Raji (cell line): Measurements from ENCODE around the gene TSPAN11.

Experiments
- POLR2A ChIP-seq: IDR thresholded peaks from 2 replicates; pipeline ENCODE4 v1.6.1; 2011; ENCODE audit warnings: low read depth, low read length, control low read depth; ENCODE audit not compliant: insufficient read depth

Gene TSPAN11

GRCh38 chr12:31006416-31007152 lies 80.0 kb downstream of the TSPAN11 start:
- TF ChIP-seq POLR2A = no peak

DNA sequence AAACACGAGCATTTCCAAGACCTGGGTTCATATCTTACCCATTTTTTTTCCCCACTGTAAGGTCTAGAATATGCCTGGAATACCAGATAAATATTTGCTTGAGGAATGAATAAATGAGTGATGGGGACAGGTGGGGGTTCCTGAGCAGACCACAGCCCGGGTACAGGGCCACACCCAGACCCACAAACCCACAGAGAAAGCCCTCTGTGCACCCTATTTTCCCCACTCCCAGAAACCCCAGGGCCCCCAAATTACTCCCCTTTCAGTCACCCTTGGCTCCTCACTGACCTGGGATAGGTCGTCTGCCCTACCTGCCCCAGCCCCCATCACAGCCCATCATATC lies 80.6 kb downstream of the TSPAN11 start:
- TF ChIP-seq POLR2A = no peak

DNA sequence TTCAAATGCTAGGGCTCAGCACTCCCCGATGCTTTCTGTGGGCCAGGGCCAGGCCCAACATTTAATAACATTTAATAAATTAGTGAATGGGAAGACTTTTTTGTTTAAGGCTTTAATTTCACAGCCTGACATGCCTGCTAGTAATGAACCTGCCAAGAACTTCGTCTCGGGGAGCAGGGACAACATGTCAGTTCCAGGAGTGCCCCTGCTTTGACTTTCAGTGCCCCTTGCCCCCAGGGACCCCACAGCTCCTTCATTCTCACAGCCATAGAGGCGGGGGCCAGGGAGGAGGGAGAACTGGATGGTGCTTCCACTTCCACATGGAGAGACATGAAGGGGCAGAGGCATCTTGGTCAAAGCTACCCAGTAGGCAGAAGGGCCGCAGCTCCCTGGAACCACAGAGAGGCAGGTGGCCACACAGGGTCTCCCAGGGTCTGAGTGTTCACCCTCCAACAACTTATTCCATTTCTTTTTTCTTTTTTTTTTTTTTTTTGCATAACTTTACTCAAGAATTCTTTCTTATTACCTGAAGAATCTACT lies 81.2 kb downstream of the TSPAN11 start:
- TF ChIP-seq POLR2A = no peak

DNA sequence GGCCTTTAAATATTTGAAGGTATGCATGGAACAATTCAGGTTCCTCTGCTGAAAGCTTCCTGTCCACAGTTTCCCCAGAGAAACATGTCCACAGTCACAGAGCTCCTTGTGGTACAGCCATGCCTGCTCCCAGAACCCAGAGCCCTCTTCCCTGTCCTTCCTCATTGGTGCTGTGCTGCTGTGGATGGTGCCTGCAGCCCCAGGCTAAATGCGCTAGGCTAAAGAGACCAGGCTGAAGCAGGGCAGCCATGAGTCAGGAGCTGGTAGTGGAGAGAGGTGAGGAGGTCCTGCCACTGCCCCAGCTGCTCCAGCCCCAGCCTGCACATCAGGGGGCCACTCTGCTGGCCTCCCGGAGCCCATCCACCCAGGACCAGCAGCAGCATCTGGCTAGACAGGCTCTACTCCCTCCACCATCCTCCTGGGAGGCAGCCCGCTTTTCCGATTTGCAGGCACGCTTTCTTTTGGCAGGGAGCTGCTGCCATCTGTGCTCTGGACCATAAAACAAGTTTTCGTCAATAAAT lies 81.8 kb downstream of the TSPAN11 start:
- TF ChIP-seq POLR2A = no peak

DNA sequence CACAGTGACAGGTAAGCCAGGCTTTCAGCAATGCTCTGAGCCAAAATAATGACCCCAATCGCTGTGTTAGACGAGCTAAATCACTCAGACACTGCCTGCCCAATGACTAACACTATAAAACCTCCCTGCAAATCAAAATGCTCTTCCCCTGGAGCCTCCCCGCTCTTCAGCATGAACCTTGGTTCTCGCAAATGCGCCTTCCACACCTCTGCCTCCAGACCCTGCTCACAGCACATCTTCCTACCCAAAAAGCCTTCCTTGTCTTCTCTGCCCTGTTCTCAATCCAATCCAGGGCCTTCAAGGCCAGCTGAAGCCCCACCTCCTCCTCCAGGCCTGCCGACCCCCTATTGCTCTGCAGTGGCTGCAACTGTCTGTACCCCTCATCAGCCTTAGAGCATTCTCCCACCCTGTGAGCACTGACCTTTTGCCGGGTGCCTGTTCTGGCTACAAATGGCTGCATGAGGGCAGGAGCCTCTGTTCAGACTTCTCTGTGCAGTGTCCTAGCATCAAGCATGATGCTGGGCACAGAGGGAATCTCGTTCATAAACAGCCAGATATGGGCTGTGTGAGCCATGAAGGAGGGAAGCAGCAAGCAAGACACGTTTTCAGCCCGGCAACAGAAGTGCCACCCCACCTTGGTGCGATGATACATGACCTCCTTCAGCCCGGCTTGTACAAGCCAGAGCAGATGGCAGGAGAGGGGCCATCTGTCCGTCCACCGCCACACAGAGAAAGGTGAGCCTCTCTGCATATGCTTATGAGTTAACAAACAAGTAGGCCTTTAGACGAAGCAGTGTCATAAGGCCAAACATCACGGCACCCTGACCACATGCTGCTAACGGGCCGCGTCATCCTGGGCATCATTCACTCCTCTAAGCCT lies 82.7 kb downstream of the TSPAN11 start:
- no peak for TF ChIP-seq POLR2A

GRCh38 chr12:31009976-31010375 lies 83.4 kb downstream of the TSPAN11 start:
- TF ChIP-seq POLR2A = no peak

GRCh38 chr12:31011336-31011735 lies 84.8 kb downstream of the TSPAN11 start:
- no peak for TF ChIP-seq POLR2A

- TF ChIP-seq POLR2A = no peak
These were observed 85.4 kb downstream of the TSPAN11 start for GRCh38 chr12:31011746-31012566.

- TF ChIP-seq POLR2A = no peak
These were observed 88.7 kb downstream of the TSPAN11 start for GRCh38 chr12:31015215-31015614.

- no peak for TF ChIP-seq POLR2A
These were observed 89.5 kb downstream of the TSPAN11 start for GRCh38 chr12:31016057-31016456.

DNA sequence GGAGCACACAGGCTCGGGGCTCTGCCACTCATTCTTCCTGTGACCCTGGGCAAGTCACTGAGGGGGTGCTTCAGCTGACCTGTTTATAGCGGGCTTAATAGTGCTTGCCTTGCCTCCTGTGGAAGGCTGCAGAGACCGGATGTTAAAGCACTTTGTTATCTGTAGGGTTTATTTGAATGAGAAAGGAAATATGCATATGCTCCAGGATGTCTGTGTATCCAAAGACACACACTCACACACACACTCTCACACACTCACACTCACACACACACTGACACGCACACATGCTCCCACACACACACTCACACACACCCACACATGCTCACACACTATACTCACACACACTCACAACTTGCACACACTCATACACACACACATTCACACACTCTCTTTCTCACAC lies 91.0 kb downstream of the TSPAN11 start:
- TF ChIP-seq POLR2A = no peak

DNA sequence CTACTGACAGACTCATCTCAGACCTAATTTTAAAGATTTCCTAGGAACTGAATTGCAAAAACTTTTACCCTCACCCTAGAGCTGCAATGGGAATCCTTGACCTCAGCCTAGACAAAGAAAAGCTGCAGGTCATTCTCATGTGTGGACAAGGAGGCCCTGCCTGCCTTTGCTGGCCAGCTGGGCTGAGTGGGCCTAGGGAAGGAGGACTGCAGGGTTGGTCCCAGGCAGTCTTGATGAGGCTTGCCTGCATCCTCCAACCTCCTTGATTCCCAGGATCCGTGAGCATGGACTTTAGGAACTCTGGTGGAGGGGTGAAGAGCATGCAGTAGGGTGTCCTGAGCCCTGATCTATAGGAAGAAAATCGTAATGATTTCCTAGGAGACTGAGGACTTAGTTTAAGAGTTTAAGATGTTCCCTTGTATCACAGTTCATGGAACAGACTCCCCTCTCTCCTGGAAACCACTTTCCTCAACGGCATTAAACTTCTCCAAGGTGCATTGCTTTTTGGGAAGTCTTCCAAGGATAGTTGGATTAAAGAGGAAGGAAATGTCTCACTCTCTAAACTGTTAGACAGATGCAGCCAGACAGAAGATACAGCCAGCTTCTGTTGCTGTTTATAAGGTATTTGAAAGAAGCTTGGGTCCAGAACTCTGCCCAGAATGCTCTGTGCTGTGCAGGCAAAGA lies 91.7 kb downstream of the TSPAN11 start:
- no peak for TF ChIP-seq POLR2A

DNA sequence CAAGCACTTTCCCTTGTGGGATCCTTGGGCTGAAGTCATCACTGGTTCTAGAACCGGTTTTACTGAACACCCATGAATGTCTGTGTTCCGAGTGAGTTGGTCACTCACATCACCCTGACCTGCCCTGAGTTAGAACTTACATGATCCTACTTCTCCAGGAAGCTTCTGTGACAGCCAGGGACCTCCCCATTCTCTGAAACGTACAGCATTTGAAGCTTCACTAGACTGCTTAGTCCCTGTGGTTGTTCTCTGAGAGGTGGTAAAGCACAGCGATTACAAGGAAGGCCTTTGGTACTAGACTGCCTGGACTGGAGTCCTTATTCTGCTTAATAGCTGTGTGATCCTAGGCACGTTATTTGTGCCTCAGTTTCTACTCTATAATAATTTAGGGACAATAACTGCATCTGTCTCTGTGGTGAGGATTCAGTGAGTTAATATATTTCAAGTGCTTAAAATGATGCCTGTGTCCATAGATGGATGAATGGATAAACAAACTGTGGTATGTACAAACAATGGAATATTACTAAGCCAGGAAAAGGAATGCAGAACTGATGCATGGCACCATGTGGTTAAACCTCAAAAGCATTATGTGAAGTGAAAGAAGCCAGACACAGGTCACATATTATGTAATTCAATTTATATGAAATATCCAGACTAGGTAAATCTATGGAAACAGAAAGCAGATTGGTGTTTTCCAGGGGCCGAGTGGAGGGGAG lies 92.4 kb downstream of the TSPAN11 start:
- TF ChIP-seq POLR2A = no peak

- no peak for TF ChIP-seq POLR2A
These were observed 93.0 kb downstream of the TSPAN11 start for GRCh38 chr12:31019561-31019960.
